ENCODE measurements around the gene PTPN23. TPM values are rescaled to one million over a fixed set of nuclear protein-coding genes. Genes with fewer than 3 reads are reported as not detected.

Gene PTPN23
- total and polyA plus RNA-seq, 9 of the 15 experiments (the other 6 are each of a cell fraction or from before 2014, with no cell fraction given), result 0.41 to 58.7 (median 7.2) TPM

DNA sequence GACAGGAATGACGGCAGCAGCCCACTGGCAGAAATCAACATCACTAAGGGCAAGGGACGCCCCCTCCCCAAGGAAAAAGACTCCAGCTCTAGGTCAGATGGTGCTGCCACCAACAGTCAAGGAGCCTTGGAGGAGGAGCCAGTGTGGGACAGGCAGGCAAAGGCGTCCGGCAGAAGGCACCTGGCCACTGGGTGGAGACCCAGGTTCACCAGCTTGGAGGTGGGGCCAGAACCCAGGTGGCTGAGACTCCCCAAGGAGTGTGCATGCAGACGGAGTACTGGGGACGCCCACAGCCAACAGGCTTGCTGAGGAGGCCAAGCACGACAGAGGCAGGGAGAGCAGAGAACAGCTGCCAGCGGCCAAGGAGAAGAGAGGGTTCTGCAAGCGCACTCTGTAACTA, 35.2 kb downstream of the PTPN23 start:
- H3K9me1 ChIP-seq (ENCODE audit: control insufficient read depth, insufficient read depth, low read length), result no peaks in the 10 kb centered on the region
- H3K36me3 ChIP-seq (ENCODE audit: control insufficient read depth, insufficient read depth, low read length), result peaks cover 91% of the 10 kb centered on the region; the same call in 2 of the 3 replicates
- in situ Hi-C loops (cut with MboI) (no loop called here), intact Hi-C loops (cut with micrococcal nuclease) (no loop called here)
- H3K4me1 ChIP-seq (replicated peaks in 1 of 2; ENCODE audit: control insufficient read depth in 2 of 2, insufficient read depth in 2 of 2, low read length in 2 of 2), result peaks cover 0 to 46% of the 10 kb centered on the region in 2 experiments; a peak in 1 of 5 replicates
- H3K9ac ChIP-seq (ENCODE audit: insufficient read depth in 1 of 2, low read depth in 2 of 2, low read length in 2 of 2), result 0 out of 4 replicates have a peak overlapping the region, but pooled peaks of 1 of the 2 experiments have one; percentile 42
- no peaks in the 10 kb centered on the region for H3K27me3 ChIP-seq (ENCODE audit: control insufficient read depth in 2 of 2, insufficient read depth in 2 of 2, low read length in 2 of 2)
- peaks cover 13% of the 10 kb centered on the region; the same call in 1 of the 2 replicates for H4K20me1 ChIP-seq (replicated peaks; ENCODE audit: control insufficient read depth, insufficient read depth, low read length)
- H2AFZ ChIP-seq (ENCODE audit: low read depth, low read length), result no peak overlapping the region
- BruUV-seq (replicated peaks), result no TSS peak
- CTCF ChIA-PET (ENCODE audit: low intra/inter-chr PET ratio), result no interaction called here
- ATAC-seq (peak; percentile 4; the same call in 1 of the 3 replicates), FAIRE-seq (no peak), DNase-seq (ENCODE audit: extremely low read depth in 1 of 4, low spot score in 3 of 4) (no peak)
- no peak overlapping the region for H3K4me3 ChIP-seq
- POLR2A ChIA-PET, result interaction anchor here (0.7 to 1.6 kb wide), 6 partner anchors 8 to 252 kb away, joined by 3 to 7 read pairs (median 4); partner anchors contain the start of gene SETD2
- no peak overlapping the region for H3K4me2 ChIP-seq (ENCODE audit: insufficient read depth, low read length)
- WGBS (ENCODE audit: insufficient coverage, low coverage, missing lambda C conversion rate), result 84% methylated on average over 9 of the region's 9 CpGs
- no peaks in the 10 kb centered on the region for H3K79me2 ChIP-seq (ENCODE audit: control insufficient read depth, insufficient read depth, low read length)
- no peak overlapping the region for H3K27ac ChIP-seq (ENCODE audit: extremely low read depth, low read depth, low read length)
- no peaks in the 10 kb centered on the region for H3K9me3 ChIP-seq (replicated peaks; ENCODE audit: control insufficient read depth, insufficient read depth, low read depth, low read length)
- peak; percentile 57 for TF ChIP-seq POLR2A (conservative IDR thresholded peaks at IDR 0.05)
- no peak for TF ChIP-seq IRF9 (tag; IDR thresholded peaks at IDR 0.05)
- TF ChIP-seq MTA2 (IDR thresholded peaks at IDR 0.05; ENCODE audit: low read depth), result no peak
- TF ChIP-seq ZNF224 (CRISPR knock-in tag; IDR thresholded peaks at IDR 0.05), result no peak
- no peak for TF ChIP-seq GTF2E2 (tag; IDR thresholded peaks at IDR 0.05)
- TF ChIP-seq ZNF174 (CRISPR knock-in tag; IDR thresholded peaks at IDR 0.05), result no peak
- TF ChIP-seq PATZ1 (CRISPR knock-in tag; IDR thresholded peaks at IDR 0.05; ENCODE audit: borderline replicate concordance), result no peak
- TF ChIP-seq SMAD1 (IDR thresholded peaks at IDR 0.05; ENCODE audit: low read depth, low read length, partially characterized antibody), result no peak
- TF ChIP-seq, protein P1, sequence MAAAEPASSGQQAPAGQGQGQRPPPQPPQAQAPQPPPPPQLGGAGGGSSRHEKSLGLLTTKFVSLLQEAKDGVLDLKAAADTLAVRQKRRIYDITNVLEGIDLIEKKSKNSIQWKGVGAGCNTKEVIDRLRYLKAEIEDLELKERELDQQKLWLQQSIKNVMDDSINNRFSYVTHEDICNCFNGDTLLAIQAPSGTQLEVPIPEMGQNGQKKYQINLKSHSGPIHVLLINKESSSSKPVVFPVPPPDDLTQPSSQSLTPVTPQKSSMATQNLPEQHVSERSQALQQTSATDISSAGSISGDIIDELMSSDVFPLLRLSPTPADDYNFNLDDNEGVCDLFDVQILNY (CRISPR knock-in tag; IDR thresholded peaks at IDR 0.05), result no peak
- TF ChIP-seq ZNF282 (CRISPR knock-in tag; IDR thresholded peaks at IDR 0.05), result no peak
- no peak for TF ChIP-seq ZNF274 (IDR thresholded peaks at IDR 0.05; ENCODE audit: borderline replicate concordance, low read depth, low read length)
- no peak for TF ChIP-seq RBM15 (IDR thresholded peaks at IDR 0.05; ENCODE audit: insufficient read depth, low read length)
- TF ChIP-seq CBFA2T2 (conservative IDR thresholded peaks at IDR 0.05), result no peak
- no peak for TF ChIP-seq MTF1 (CRISPR knock-in tag; IDR thresholded peaks at IDR 0.05; ENCODE audit: borderline replicate concordance)
- TF ChIP-seq SUPT5H (IDR thresholded peaks at IDR 0.05), result peak; percentile 44; the same call in 1 of the 2 replicates
- TF ChIP-seq SRSF7 (optimal IDR thresholded peaks at IDR 0.05; ENCODE audit: low read depth, low read length), result no peak
- TF ChIP-seq POLR2G (IDR thresholded peaks at IDR 0.05; ENCODE audit: low read depth, low read length), result peak; percentile 76
- peak; percentile 84 for TF ChIP-seq RBM22 (IDR thresholded peaks at IDR 0.05; ENCODE audit: low read depth, low read length, poor library complexity, severe bottlenecking)
- TF ChIP-seq HMGN3 (IDR thresholded peaks at IDR 0.05; ENCODE audit: borderline replicate concordance, extremely low read depth, insufficient read length, low read depth, low read length), result no peak
